Neural cell (in vitro differentiated cells): ENCODE data around the gene TMED8. TPM values are rescaled to one million over a fixed set of nuclear protein-coding genes. Genes with fewer than 3 reads are reported as not detected.

Experiments
- H2AFZ ChIP-seq: fragments of 200-600, 300-800 bp; sonication (generic), shearing (Covaris generic); 2 replicates; pipeline ENCODE4 v1.6.0; 2014; ENCODE audit warnings: low read depth, mild to moderate bottlenecking, antibody characterized with exemption, low read length, moderate library complexity
- H3F3A ChIP-seq: fragments of 200-600 bp; shearing (Covaris generic); 2 replicates; pipeline ENCODE4 v1.6.1; 2016; ENCODE audit warnings: mild to moderate bottlenecking, moderate library complexity, mixed read lengths, antibody characterized with exemption, low read length; ENCODE audit not compliant: insufficient read depth, poor library complexity, severe bottlenecking
- H3K27ac ChIP-seq: fragments of 200-600, 300-800 bp; sonication (generic), shearing (Covaris generic); 2 replicates; pipeline ENCODE4 v1.5.1; 2014; ENCODE audit warnings: mild to moderate bottlenecking, low read length, moderate library complexity
- H3K27me3 ChIP-seq: fragments of 300-800, 200-600 bp; sonication (generic), shearing (Covaris generic); 2 replicates; pipeline ENCODE4 v1.6.0; 2014; ENCODE audit warnings: mild to moderate bottlenecking, low read depth, low read length, moderate library complexity; ENCODE audit not compliant: insufficient read depth
- H3K36me3 ChIP-seq: fragments of 300-800, 200-600 bp; sonication (generic), shearing (Covaris generic); 2 replicates; pipeline ENCODE4 v1.5.1; 2014; ENCODE audit warnings: mild to moderate bottlenecking, antibody characterized with exemption, low read length, moderate library complexity; ENCODE audit not compliant: insufficient read depth
- H3K4me2 ChIP-seq: fragments of 300-800, 200-600 bp; sonication (generic), shearing (Covaris generic); 2 replicates; pipeline ENCODE4 v1.6.0; 2014; ENCODE audit warnings: mild to moderate bottlenecking, low read length
- H3K4me3 ChIP-seq: fragments of 300-800, 200-600 bp; sonication (generic), shearing (Covaris generic); 2 replicates; pipeline ENCODE4 v1.5.1; 2014; ENCODE audit warnings: mild to moderate bottlenecking, low read length, moderate library complexity
- H3K79me2 ChIP-seq: fragments of 200-600 bp; shearing (Covaris generic); replicated peaks from 2 replicates; pipeline ENCODE4 v1.6.0; 2014; ENCODE audit warnings: mild to moderate bottlenecking, low read length, moderate library complexity; ENCODE audit not compliant: insufficient read depth
- H3K9ac ChIP-seq: fragments of 300-800, 200-600 bp; sonication (generic), shearing (Covaris generic); 2 replicates; pipeline ENCODE4 v1.6.1; 2016; ENCODE audit warnings: mild to moderate bottlenecking, low read length, mixed read lengths
- H3K9me2 ChIP-seq: fragments of 200-600 bp; shearing (Covaris generic); 2 replicates; pipeline ENCODE4 v1.6.1; 2016; ENCODE audit warnings: mild to moderate bottlenecking, low read length, mixed read lengths; ENCODE audit not compliant: insufficient read depth
- H3K9me3 ChIP-seq: fragments of 200-600, 300-800 bp; sonication (generic), shearing (Covaris generic); 2 replicates; pipeline ENCODE4 v1.6.1; 2016; ENCODE audit warnings: mild to moderate bottlenecking, mixed run types, low read length, moderate library complexity, mixed read lengths
- H4K20me1 ChIP-seq: fragments of 200-600 bp; shearing (Covaris generic); 2 replicates; pipeline ENCODE4 v1.6.1; 2016; ENCODE audit warnings: mild to moderate bottlenecking, mixed run types; ENCODE audit not compliant: insufficient read depth
- CTCF ChIP-seq: fragments of 450-650 bp; IDR thresholded peaks from 2 replicates; pipeline ENCODE4 v1.5.1; 2014; ENCODE audit warnings: antibody characterized with exemption, mild to moderate bottlenecking, moderate library complexity; ENCODE audit not compliant: poor library complexity, severe bottlenecking
- EP300 ChIP-seq: fragments of 450-650 bp; conservative IDR thresholded peaks from 2 replicates; pipeline ENCODE4 v1.6.1; 2014; ENCODE audit warnings: antibody characterized with exemption, mild to moderate bottlenecking, moderate library complexity; ENCODE audit not compliant: poor library complexity, severe bottlenecking
- EZH2 ChIP-seq: fragments of 200-600, 300-800 bp; shearing (Covaris generic), sonication (generic); IDR thresholded peaks from 2 replicates; pipeline ENCODE4 v1.6.1; 2014; ENCODE audit warnings: antibody characterized with exemption, low read length, borderline replicate concordance, mild to moderate bottlenecking; ENCODE audit not compliant: insufficient read depth, poor library complexity, severe bottlenecking
- MXI1 ChIP-seq: fragments of 450-650 bp; conservative IDR thresholded peaks from 2 replicates; pipeline ENCODE4 v1.6.1; 2014; ENCODE audit warnings: antibody characterized with exemption, mild to moderate bottlenecking; ENCODE audit not compliant: poor library complexity, severe bottlenecking
- POLR2AphosphoS5 ChIP-seq: IDR thresholded peaks from 2 replicates; pipeline ENCODE4 v1.6.1; 2012
- RAD21 ChIP-seq: fragments of 450-650 bp; conservative IDR thresholded peaks from 2 replicates; pipeline ENCODE4 v1.6.1; 2014; ENCODE audit warnings: antibody characterized with exemption, mild to moderate bottlenecking, moderate library complexity
- SMC3 ChIP-seq: fragments of 450-650 bp; conservative IDR thresholded peaks from 2 replicates; pipeline ENCODE4 v1.6.1; 2014; ENCODE audit warnings: antibody characterized with exemption, mild to moderate bottlenecking, moderate library complexity; ENCODE audit not compliant: poor library complexity
- TAF1 ChIP-seq: IDR thresholded peaks from 2 replicates; pipeline ENCODE4 v1.6.1; 2012; ENCODE audit warnings: low read depth
- polyA plus RNA-seq: library from polyadenylated mRNA; depleted of rRNA; stranded (reverse); fragments of >200 nt; gene quantifications from 2 replicates; pipeline ENCODE4 v1.2.3, GENCODE V29; 2014
- TF ChIP-seq, protein P1 (sequence below): IDR thresholded peaks from 2 replicates; pipeline ENCODE4 v1.6.1; 2012; ENCODE audit warnings: borderline replicate concordance

The TMED8 gene
- polyA plus RNA-seq, 1 donor from 2014 or later: 16.5 TPM

GRCh38 chr14:77344377-77344996, 32.4 kb downstream of the TMED8 start:
- Histone ChIP-seq H2AFZ (no peak overlapping the region), H3K4me3 (peak overlapping the region; percentile 42), H3K79me2 (no peaks in the 10 kb centered on the region), H3K36me3 (no peaks in the 10 kb centered on the region), H3K9me2 (no peaks in the 10 kb centered on the region), H3F3A (no peaks in the 10 kb centered on the region), H3K4me2 (no peak overlapping the region), H3K9ac (no peak overlapping the region), H4K20me1 (no peaks in the 10 kb centered on the region), H3K27ac (peak overlapping the region; percentile 52), H3K27me3 (no peaks in the 10 kb centered on the region), H3K9me3 (no peaks in the 10 kb centered on the region)
- TF ChIP-seq MXI1 (no peak), RAD21 (peak; percentile 0)
- TF ChIP-seq, protein P1, sequence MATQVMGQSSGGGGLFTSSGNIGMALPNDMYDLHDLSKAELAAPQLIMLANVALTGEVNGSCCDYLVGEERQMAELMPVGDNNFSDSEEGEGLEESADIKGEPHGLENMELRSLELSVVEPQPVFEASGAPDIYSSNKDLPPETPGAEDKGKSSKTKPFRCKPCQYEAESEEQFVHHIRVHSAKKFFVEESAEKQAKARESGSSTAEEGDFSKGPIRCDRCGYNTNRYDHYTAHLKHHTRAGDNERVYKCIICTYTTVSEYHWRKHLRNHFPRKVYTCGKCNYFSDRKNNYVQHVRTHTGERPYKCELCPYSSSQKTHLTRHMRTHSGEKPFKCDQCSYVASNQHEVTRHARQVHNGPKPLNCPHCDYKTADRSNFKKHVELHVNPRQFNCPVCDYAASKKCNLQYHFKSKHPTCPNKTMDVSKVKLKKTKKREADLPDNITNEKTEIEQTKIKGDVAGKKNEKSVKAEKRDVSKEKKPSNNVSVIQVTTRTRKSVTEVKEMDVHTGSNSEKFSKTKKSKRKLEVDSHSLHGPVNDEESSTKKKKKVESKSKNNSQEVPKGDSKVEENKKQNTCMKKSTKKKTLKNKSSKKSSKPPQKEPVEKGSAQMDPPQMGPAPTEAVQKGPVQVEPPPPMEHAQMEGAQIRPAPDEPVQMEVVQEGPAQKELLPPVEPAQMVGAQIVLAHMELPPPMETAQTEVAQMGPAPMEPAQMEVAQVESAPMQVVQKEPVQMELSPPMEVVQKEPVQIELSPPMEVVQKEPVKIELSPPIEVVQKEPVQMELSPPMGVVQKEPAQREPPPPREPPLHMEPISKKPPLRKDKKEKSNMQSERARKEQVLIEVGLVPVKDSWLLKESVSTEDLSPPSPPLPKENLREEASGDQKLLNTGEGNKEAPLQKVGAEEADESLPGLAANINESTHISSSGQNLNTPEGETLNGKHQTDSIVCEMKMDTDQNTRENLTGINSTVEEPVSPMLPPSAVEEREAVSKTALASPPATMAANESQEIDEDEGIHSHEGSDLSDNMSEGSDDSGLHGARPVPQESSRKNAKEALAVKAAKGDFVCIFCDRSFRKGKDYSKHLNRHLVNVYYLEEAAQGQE: no peak

DNA sequence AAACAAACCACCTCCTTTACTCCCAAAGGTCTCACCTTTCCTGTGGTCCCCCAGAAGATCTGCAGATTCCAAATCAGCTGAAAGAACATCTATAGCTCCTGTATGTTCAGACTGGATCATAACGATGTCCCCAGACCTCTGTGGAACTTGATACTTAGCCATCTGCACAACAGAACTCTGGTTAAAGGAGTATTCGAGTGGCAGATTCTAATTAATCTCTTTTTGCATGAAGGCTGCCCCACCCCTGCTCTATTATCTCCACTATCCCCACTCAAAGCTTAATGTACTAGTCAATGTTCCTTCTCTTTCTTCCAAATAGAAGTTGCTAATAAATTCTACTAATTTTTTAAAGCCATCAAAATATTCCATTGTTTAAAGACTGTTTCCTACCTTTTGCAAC, 33.2 kb downstream of the TMED8 start:
- Histone ChIP-seq H3K79me2 (no peaks in the 10 kb centered on the region), H3K9me3 (no peaks in the 10 kb centered on the region), H3K4me2 (no peak overlapping the region), H4K20me1 (no peaks in the 10 kb centered on the region), H3K27me3 (no peaks in the 10 kb centered on the region), H3K4me3 (peak overlapping the region; percentile 42), H3K9ac (no peak overlapping the region), H2AFZ (no peak overlapping the region), H3K9me2 (no peaks in the 10 kb centered on the region), H3K27ac (peak overlapping the region; percentile 52), H3F3A (no peaks in the 10 kb centered on the region), H3K36me3 (no peaks in the 10 kb centered on the region)
- TF ChIP-seq CTCF: no peak
- no peak for TF ChIP-seq SMC3
- TF ChIP-seq RAD21: no peak
- TF ChIP-seq TAF1: no peak
- TF ChIP-seq MXI1: no peak
- no peak for TF ChIP-seq EP300
- TF ChIP-seq POLR2AphosphoS5: no peak
- TF ChIP-seq EZH2: no peak
